C4-2B (cell line): ENCODE measurements around the gene SHISA9.

ENCODE experiments used
- CTCF ChIP-seq: fragments of 450-650 bp; conservative IDR thresholded peaks from 2 replicates; pipeline ENCODE4 v1.5.1; 2017; ENCODE audit warnings: mild to moderate bottlenecking
- ZFX ChIP-seq: fragments of 450-650 bp; IDR thresholded peaks from 2 replicates; pipeline ENCODE4 v1.6.1; 2017

- TF ChIP-seq CTCF = no peak
- TF ChIP-seq ZFX = no peak
These were observed 269.9 kb downstream of the SHISA9 start for GRCh38 chr16:13171313-13171712.
